NCI-H69 (cell line): Measurements from ENCODE around the gene OSBP2.
A peak's percentile ranks its signal among the peaks of the same experiment; 100 is the strongest.

Experiments used
- DNase-seq: peaks from one replicate; lab custom pipeline; 2025; lab: John Stamatoyannopoulos, UW

The OSBP2 gene

GRCh38 chr22:30847583-30847982 lies 152.9 kb downstream of the OSBP2 start:
- no peak for DNase-seq

GRCh38 chr22:30855266-30855665 lies 160.6 kb downstream of the OSBP2 start:
- DNase-seq, result no peak

- no peak for DNase-seq
These were observed 161.2 kb downstream of the OSBP2 start for GRCh38 chr22:30855677-30856518.

GRCh38 chr22:30856741-30857502 lies 162.2 kb downstream of the OSBP2 start:
- no peak for DNase-seq

GRCh38 chr22:30857791-30858190 lies 163.1 kb downstream of the OSBP2 start:
- no peak for DNase-seq

- no peak for DNase-seq
These were observed 164.5 kb downstream of the OSBP2 start for GRCh38 chr22:30858976-30859713.

GRCh38 chr22:30859714-30860095 lies 165.0 kb downstream of the OSBP2 start:
- no peak for DNase-seq

GRCh38 chr22:30860176-30861105 lies 165.8 kb downstream of the OSBP2 start:
- no peak for DNase-seq

- no peak for DNase-seq
These were observed 166.5 kb downstream of the OSBP2 start for GRCh38 chr22:30861131-30861530.

GRCh38 chr22:30861688-30862552 lies 167.2 kb downstream of the OSBP2 start:
- DNase-seq, result no peak

GRCh38 chr22:30863081-30863833 lies 168.6 kb downstream of the OSBP2 start:
- no peak for DNase-seq

- no peak for DNase-seq
These were observed 170.1 kb downstream of the OSBP2 start for GRCh38 chr22:30864441-30865420.

GRCh38 chr22:30865656-30866055 lies 171.0 kb downstream of the OSBP2 start:
- no peak for DNase-seq

GRCh38 chr22:30866216-30866615 lies 171.5 kb downstream of the OSBP2 start:
- DNase-seq, result no peak

- no peak for DNase-seq
These were observed 172.2 kb downstream of the OSBP2 start for GRCh38 chr22:30866811-30867271.

GRCh38 chr22:30867746-30868662 lies 173.3 kb downstream of the OSBP2 start:
- no peak for DNase-seq

- DNase-seq, result peak; percentile 81
These were observed 174.2 kb downstream of the OSBP2 start for GRCh38 chr22:30868663-30869385.
